ENCODE results near the gene CCDC77.

The CCDC77 gene

DNA sequence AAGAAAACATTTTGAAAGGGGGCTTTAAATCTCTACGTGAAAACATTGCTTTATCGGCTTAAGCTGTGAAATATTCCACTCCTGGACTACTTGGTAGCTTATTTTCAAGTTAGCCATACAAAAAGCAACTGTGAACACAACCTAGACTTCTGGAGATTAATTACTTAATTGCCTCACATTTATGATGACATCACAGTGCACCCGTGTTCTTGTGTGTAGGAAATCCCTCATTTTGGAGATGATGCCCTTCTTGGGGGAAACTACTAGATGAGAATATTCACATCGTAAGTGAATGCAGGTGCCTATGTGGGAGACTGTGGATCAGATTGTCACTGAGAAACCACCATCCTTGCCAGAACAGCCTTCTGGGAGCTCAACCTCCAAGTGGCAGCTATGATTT, 47.8 kb downstream of the CCDC77 start:
- DNase-seq (ENCODE audit: low read depth) = no peak
- no peak overlapping the region for H3K4me3 ChIP-seq (ENCODE audit: low read depth, low read length)

DNA sequence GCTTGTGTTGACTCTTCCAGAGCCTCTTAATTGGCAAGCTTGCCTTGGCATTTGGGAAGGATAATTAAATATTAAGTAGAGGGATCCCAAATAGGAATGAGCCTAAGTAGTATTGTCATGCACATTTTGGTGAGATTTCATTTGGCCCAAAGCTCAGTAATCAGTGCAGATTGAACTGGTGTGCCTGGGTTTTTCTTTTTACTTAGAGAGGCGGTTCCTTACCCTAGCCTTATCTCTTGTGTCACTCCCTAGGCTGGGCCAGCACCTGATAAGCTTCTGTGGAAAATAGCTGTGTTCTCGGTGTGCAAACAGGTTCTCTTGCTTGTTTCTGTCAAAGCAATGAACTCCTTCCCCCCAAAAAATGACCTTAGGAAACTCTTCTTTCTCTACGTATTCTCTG, 49.0 kb downstream of the CCDC77 start:
- no peak for DNase-seq (ENCODE audit: low read depth)
- H3K4me3 ChIP-seq (ENCODE audit: low read depth, low read length) = no peak overlapping the region

DNA sequence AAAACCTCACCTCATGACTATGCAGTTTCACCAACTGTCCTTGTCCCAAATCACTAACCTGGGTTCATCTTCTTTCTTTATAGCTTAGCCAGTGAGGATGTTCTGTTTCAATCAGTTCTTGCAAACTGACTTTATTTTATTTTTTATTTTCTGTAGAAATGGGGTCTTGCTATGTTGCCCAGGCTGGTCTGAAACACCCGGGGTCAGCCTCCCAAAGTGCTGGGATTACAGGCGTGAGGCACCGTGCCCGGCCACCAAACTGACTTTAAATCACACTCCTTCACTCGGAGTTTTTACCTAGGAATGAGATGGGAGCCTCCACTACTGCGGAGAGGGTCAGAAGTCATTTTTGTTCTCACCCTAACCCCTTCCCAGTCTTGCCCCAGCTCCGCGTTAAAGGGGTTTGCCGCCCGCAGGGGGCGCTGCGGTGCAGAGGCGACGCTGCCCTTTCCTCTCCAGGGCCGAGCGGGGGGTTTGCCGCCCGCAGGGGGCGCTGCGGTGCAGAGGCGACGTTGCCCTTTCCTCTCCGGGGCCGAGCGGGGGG, 51.3 kb downstream of the CCDC77 start:
- no peak for DNase-seq (ENCODE audit: low read depth)
- H3K4me3 ChIP-seq (ENCODE audit: low read depth, low read length) = no peak overlapping the region

DNA sequence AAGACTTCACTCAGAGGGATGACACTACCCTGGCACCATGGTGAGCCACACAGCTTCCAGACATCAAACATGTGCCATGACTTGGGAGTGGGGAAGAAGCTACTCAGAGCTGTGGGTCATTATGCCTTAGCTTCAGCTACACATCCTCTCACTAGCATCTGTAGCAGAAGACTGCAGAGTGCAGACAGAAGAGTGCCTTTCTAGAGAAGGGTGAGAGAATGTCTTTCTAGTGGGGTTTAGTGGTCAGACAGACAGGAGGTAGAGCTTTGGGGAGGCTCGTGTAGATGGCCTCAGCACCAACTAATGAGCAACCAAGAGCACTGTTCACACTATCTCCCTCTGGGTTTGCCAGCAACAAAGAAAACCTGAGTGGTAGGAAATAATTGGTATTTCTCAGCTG, 53.4 kb downstream of the CCDC77 start:
- no peak overlapping the region for H3K4me3 ChIP-seq (ENCODE audit: low read depth, low read length)
- DNase-seq (ENCODE audit: low read depth) = no peak

DNA sequence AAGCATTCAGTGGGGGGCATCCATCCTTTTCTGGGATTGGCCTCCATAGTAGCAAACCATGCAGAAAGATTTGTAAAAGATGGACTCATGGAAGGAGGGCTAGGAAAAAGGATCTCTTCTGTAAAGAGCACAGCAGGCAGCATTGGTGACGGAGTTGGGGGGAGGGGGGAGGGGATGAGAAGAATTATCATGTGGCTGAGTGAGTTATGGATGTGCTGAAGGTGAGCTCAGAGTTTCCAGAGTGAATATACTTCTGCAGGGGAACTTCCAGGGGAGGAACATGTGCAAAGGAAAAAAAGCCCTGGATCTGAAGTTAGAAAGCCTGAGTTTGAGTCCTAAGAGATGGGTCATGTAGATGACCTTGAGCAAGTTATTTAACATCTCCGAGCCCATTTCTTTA, 54.4 kb downstream of the CCDC77 start:
- DNase-seq (ENCODE audit: low read depth) = no peak

DNA sequence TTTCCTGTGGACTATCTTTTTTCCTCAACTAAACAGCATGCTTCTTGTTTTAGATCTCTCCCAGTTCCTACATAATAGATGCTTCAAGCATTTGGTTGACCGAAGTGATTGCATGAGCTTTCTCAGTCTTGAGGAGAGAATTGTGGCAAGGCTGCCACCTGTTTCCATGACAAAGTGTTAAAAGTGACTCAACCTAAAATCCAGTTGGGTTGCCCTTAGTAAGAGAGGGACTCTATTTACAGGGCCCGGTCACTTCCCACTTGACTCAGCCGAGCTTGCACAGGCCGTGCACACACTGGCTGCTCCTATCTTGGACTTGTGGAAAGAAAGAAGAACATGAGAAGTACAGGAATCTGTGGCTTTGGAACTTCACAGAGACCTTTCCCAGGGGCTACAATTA, 56.2 kb downstream of the CCDC77 start:
- DNase-seq (ENCODE audit: low read depth) = no peak
- H3K4me3 ChIP-seq (ENCODE audit: low read depth, low read length) = no peak overlapping the region

More for the DNA sequence above, 54.4 kb downstream of the CCDC77 start:
- H3K4me3 ChIP-seq (ENCODE audit: low read depth, low read length) = no peak overlapping the region

DNA sequence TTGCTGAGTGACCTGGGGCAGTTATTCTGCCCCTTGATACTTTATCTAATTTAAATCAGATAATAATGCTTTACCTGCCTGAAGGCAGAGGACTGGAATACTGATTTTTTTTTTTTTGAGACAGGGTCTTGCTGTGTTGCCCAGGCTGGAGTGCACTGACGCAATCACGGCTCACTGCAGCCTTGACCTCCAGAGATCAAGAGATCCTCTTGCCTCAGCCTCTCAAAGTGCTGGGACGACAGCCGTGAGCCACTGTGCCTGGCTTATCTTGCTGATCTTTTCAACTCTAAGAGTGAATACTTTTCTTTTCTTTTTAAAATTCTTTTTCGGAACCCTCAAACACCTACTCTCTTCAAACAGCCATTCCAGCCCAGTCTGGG, 57.6 kb downstream of the CCDC77 start:
- no peak overlapping the region for H3K4me3 ChIP-seq (ENCODE audit: low read depth, low read length)
- no peak for DNase-seq (ENCODE audit: low read depth)

DNA sequence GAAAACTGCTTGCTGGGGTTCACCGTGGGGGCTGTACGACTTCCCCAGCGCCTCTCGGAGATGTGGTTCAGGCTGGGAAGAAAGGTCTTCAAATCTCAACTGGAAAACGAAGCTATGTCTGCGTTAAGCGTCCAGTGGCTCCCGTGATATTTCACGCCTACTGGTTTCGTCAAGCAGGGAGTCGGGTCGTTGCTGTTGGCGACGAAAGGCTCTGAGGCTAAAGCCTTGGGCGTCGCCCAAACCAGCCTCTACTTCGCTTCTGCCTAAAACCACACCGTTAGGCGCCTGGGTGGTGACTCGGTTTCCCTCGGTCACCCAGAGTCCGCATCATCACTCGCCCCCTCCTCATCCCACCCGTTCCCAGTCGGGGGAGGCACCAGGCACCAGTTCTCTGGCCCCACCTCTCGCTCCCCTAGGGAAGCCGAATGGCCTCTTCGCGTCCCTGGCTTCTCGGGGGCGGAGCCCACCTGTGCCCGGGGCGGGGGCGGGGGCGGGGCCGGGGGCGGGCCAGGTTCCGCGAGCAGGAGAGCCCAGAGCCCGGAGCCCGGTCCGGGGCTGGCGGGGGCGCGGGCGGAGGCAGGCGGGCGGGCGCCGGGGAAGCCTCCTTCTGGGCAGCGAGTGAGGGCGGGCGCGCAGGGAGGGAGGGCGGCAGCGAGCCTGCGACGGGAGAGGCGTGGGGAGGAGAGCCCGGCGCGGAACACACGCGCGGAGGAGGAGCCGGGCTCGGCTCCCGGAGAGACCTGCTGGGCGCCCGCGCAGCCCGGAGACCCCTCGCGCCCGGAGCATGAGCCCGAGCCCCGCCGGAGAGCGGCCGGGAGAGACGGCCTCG, 58.2 kb downstream of the CCDC77 start, which contains the start of gene B4GALNT3:
TSS of gene B4GALNT3 (plus strand) at position 510 of the 829 bp plus-strand sequence. CDS start 438 bp downstream, outside the sequence.
- DNase-seq (ENCODE audit: low read depth) = no peak
- H3K4me3 ChIP-seq (ENCODE audit: low read depth, low read length) = peak within 1 kb of the TSS; percentile 45

DNA sequence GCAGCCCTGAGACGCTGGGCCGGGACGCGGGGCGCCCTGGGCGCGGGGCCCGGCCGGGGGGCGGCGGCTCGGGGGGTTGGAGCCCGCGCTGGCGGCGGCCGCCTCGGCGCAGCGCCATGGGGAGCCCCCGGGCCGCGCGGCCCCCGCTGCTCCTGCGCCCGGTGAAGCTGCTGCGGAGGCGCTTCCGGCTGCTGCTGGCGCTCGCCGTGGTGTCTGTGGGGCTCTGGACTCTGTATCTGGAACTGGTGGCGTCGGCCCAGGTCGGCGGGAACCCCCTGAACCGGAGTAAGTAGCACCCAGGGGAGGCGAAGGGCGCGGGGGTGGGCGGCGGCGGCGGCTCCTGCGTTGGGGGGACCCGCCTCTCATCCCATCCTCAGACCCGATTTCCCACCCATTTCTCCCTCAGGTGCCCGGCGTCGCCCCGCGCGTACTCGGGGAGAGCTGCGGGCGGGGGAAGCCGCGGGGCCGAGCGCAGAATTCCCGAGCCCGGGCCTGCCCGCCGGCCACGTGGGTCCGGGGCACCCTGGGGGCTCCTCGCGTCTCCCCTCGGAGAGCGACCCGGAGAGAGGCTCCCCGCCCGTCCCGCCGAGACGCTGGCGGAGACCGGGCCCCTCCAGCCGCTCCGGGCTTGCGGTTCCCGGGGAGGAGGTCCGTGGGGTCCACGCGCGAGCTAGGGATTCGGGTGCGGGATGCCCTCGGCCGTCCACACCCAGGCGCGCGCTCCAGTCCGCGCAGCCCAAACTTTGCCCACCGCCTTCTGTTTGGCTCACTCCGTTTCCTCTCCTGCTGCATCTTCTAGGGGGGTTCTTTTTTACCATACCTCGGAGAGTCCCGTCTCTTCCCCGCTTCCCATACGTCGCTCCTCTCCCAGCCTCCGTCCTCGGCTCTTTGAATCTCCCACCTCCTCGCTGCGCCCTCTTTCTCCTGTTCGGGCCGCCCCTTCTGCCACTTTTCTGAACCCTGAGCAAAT, 59.1 kb downstream of the CCDC77 start:
- peak overlapping the region; percentile 45 for H3K4me3 ChIP-seq (ENCODE audit: low read depth, low read length)
- DNase-seq (ENCODE audit: low read depth) = no peak

DNA sequence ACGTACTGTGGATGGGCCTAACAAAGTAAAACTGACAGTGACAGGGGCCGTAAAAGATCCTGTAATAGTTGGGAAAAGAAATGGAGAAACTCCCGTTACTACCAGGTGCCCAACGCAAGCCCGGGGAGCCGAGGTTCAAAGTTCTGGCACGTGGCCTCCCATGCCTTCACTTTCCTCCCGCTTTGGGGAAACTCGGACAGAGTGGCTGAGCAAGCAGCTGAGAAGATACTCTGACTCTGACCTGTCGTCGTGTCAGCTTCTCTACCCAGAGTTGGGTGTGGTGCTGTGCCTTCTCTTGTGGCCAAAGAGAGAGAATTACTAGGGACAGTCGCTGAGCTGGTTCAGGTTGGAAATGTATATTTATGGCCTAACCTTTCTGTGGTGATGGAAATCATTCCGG, 60.0 kb downstream of the CCDC77 start:
- H3K4me3 ChIP-seq (ENCODE audit: low read depth, low read length) = no peak overlapping the region

DNA sequence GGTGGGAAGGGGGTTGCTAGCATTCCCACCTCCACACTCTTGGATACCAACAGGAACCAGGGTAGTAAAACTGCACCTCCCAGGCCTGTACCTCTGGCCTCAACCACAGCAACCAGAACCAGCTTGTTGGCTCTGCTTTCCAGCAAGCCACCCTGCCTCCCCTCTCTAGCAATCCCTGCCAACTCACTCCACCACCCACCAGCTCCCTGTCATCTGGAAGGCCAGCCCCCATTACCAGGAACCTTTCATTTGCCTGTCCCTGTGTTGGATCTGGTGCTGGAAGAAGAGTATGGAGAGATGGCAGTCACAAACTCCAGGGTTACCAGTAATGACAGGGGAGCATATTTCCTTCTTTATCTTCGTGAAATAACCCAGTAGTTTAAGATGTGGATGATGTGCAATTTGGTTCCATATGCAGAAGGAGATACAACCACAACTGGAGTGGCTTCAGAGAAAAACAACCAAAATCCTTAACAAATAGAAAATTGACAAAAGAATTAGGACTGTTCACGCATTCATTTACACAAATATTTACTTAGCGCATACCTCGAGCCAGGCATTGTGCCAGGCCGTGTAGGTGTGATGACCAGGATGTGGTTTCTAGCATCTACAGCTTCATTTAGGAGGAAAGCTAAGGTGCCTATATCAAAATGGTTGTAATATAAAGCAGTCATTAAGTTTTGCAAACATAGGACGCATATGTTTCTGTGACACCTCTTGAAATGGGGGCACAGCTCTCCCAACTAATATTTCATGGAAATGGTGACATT, 61.7 kb downstream of the CCDC77 start:
- H3K4me3 ChIP-seq (ENCODE audit: low read depth, low read length) = no peak overlapping the region
- no peak for DNase-seq (ENCODE audit: low read depth)

More for the DNA sequence above, 60.0 kb downstream of the CCDC77 start:
- DNase-seq (ENCODE audit: low read depth) = no peak

DNA sequence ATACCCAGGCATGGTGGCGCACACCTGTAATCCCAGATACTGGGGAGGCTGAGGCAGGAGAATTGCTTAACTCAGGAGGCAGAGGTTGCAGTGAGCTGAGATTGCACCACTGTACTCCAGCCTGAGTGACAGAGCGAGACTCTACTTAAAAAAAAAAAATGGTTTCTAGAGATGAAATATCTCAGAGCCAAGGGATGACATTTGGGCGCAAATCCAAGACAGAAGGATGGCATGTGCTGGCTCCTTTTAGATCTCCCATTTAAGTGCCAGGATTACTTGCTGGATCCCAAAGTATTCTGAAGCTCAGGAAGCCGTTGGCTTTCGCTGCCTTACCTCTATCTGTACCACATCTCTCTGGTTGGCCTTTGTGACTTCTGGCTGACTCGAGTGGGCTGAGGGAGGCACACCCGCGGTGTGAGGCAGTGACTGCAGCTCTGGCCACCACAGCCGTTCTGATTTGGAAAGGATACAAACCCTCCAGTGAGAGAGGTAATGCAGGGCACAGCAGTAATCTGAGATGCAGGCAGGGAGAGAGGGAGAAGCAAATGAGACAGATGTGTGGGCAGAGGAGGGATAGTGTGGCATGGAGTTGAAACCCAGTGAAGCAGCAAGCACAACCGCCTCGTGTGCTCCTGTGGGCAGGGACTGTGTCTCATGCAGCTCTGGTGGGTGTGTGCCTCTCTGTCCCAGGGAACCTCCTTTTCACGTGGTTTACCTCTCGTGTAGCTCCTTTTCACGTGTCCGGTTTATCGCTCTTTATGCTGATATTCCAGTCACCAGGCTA, 63.2 kb downstream of the CCDC77 start:
- H3K4me3 ChIP-seq (ENCODE audit: low read depth, low read length) = no peak overlapping the region
- DNase-seq (ENCODE audit: low read depth) = no peak

DNA sequence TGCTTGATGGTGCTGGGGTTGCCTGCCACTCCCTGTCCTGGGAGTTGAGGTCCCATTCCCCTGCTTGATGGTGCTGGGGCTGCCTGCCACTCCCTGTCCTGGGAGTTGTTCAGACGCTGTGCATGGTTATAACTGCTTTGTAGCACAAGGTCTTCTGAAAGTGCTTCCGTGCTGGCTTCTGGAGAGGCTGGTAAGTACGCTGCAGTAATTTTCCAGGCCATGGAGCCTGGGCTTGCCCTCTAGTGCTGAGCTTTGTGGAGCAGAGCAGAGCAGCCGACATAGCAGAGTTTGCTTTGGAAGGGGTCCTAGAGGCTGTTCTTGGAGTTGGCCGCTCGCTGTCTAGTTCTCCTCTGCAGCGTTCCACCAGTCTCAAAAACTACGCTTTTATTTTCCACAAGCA, 64.6 kb downstream of the CCDC77 start:
- no peak for DNase-seq (ENCODE audit: low read depth)
- H3K4me3 ChIP-seq (ENCODE audit: low read depth, low read length) = no peak overlapping the region

DNA sequence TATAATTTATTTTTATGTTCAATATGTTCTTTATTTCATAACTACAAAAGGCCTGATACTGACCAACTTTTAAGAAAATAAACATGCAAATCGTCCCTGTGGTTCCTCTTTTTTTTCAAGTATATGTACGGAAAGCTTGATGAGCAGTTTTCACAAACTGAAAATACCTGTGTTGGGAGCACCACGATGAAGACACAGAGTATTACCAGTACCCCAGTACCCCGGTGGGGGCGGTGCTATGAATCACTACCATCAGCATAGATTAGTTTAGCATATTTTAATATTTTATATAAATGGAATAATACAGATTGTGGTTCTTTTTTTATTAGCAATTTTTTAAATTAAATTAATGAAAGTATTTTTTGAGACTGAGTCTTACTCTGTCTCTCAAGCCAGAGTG, 65.3 kb downstream of the CCDC77 start:
- no peak for DNase-seq (ENCODE audit: low read depth)
- no peak overlapping the region for H3K4me3 ChIP-seq (ENCODE audit: low read depth, low read length)

DNA sequence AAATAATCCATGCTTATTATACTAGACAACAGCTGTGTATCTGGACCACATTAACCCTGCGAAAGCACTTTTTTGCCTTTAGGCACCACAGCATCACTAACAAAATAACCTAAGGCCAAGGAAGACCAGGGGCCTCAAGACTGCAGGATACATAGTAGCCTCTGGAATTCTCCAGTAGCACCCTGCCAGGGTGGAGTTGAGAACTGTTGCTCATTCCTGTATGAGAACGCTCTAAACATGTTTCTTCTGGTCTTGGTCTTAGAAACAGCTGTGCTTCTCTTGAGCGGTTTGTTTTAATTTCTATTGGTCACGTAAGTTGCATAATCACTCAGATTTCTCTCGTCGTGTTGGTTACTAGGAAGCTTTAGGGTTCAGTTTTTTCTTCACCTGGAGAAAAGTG, 66.1 kb downstream of the CCDC77 start:
- no peak for DNase-seq (ENCODE audit: low read depth)
- no peak overlapping the region for H3K4me3 ChIP-seq (ENCODE audit: low read depth, low read length)

DNA sequence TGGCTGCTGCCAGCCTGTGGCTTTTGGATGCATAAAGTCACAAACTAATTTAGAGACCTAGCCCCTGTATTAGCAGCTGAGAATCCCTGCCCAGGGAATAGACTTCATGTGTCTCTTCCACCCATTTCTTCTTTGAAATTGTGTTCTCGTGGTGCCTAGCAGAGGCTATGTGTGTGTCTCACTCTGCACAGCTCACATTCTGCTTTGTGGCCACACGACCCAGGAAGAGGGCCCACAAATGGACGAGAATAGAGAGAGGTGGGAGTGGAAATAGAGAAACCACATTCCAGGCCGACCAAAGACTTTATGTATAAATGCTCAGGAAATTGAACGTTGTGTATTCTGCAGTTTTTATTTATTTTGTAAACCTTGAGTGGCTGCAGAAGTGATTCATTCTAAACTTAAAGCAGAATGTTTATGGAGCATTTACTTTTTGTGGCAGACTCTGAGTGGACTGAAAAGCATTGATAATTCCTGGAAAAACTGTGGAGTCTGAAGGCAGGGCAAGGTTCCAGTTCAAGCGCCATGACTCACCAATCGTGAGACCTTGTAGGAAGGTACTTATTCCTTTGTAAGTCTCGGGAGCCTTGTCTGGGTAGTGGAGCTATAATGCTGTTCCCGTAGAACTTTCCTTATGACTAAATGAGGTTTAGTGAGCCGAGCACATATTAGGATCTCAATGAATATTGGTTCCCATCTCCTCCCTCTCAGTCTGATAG, 67.4 kb downstream of the CCDC77 start:
- H3K4me3 ChIP-seq (ENCODE audit: low read depth, low read length) = no peak overlapping the region
- no peak for DNase-seq (ENCODE audit: low read depth)

DNA sequence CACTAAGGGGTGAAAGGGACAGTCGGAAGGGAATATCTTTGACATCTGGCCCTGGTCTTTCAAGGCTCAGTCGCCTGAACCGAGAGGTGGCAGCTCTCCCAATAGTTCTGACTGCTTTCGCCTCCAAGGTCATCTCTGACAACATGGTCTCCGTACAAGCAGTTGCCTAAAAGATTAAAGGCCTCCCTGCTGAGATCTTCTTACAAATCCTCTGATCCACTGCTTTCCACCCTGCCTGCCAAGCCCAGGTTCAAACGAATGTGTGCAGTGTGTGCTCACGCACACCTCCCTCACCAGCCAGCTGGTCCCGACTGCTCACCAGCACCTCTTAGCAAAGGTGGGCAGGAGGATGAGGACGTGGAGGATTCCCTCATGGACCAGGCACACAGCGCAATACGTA, 68.7 kb downstream of the CCDC77 start:
- DNase-seq (ENCODE audit: low read depth) = no peak
- no peak overlapping the region for H3K4me3 ChIP-seq (ENCODE audit: low read depth, low read length)

DNA sequence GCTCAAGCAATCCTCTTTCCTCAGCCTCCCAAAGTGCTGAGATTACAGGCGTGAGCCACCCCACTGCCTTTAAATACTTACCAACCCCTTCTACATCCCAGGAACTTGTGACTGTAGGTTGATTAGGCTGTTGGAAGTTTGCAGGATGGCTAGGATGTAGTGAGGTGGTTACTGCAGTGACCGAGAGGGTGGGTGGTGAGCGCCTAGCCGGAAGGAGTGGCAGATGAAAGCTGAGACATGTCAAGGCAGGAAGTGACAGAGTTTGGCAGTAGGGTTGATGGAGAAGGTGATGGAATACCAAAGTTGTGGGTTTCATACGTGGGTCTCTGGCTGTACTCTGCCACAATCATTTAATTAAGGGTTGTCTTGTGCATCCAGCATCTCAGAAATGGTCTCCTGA, 71.8 kb downstream of the CCDC77 start:
- H3K4me3 ChIP-seq (ENCODE audit: low read depth, low read length) = no peak overlapping the region
- DNase-seq (ENCODE audit: low read depth) = no peak

All from skeletal muscle cell (primary cell).